ENCODE data around the gene INPP5B. TPM values are rescaled to one million over a fixed set of nuclear protein-coding genes. Genes with fewer than 3 reads are reported as not detected.
A peak's percentile ranks its signal among the peaks of the same experiment; 100 is the strongest.

Gene INPP5B
- total and polyA plus RNA-seq, 2 of the 13 experiments (the other 11 are each of a cell fraction or from before 2014, with no cell fraction given) = 9.0 to 9.8 TPM

GRCh38 chr1:37862330-37862729 is 84.5 kb downstream of the INPP5B start:
- Histone ChIP-seq H3K79me2 (ENCODE audit: insufficient read depth, low read length) (peaks cover 16% of the 10 kb centered on the region), H2AFZ (ENCODE audit: low read length) (no peak overlapping the region), H3K27ac (ENCODE audit: extremely low read length, insufficient read depth, low read length) (peak overlapping the region; percentile 22), H3K9ac (ENCODE audit: insufficient read depth, low read depth, low read length) (no peak overlapping the region), H3K4me1 (ENCODE audit: insufficient read depth, low read length) (peaks cover 27% of the 10 kb centered on the region), H3K36me3 (replicated peaks in 1 of 2; ENCODE audit: control insufficient read depth in 1 of 2, insufficient read depth in 2 of 2, low read length in 2 of 2) (peaks cover 5 to 17% of the 10 kb centered on the region in 2 experiments; a peak in 4 of 5 replicates), H3K4me2 (ENCODE audit: low read depth, low read length) (no peak overlapping the region), H3K9me3 (ENCODE audit: low read length) (no peaks in the 10 kb centered on the region), H4K20me1 (ENCODE audit: insufficient read depth, low read length) (no peaks in the 10 kb centered on the region), H3K4me3 (replicated peaks in 1 of 3; ENCODE audit: insufficient read depth in 1 of 3, low read depth in 2 of 3, low read length in 3 of 3) (no peak overlapping the region), H3K27me3 (ENCODE audit: control insufficient read depth in 1 of 2, insufficient read depth in 2 of 2, low read length in 2 of 2) (peaks cover 0 to 5% of the 10 kb centered on the region in 2 experiments; a peak in 1 of 5 replicates)
- peak; percentile 28 for FAIRE-seq
- ChIA-PET CTCF (ENCODE audit: low intra/inter-chr PET ratio, low total read pairs) (no interaction called here), POLR2A (interaction anchor here (1.0 to 1.9 kb wide), 3 partner anchors 30 to 172 kb away, joined by 3 to 5 read pairs (median 5); partner anchors contain the start of gene YRDC)
- 27% methylated on average over 3 of the region's 3 CpGs for WGBS (ENCODE audit: low lambda C conversion rate)
- peak; percentile 69 for DNase-seq (ENCODE audit: low spot score)
- in situ Hi-C loops (cut with HindIII; ENCODE audit: extremely low pct_ligation_motif_present, low pct_unique_long_range_greater_than_20kb) (no loop called here), intact Hi-C loops (cut with micrococcal nuclease; ENCODE audit: unreplicated experiment) (no loop called here)
- ATAC-seq = no peak
- no TSS peak for BruUV-seq (replicated peaks)
- peak; percentile 91 for TF ChIP-seq CEBPB (IDR thresholded peaks at IDR 0.05; ENCODE audit: borderline replicate concordance, low read depth, low read length)
- no peak for TF ChIP-seq TRAFD1 (CRISPR knock-in tag; IDR thresholded peaks at IDR 0.05; ENCODE audit: borderline replicate concordance)
- TF ChIP-seq FOXA3 (CRISPR knock-in tag; IDR thresholded peaks at IDR 0.05) = peak; percentile 69
- TF ChIP-seq CENPT (CRISPR knock-in tag; IDR thresholded peaks at IDR 0.05; ENCODE audit: low read depth) = no peak
- TF ChIP-seq HDAC6 (IDR thresholded peaks at IDR 0.05; ENCODE audit: low read depth, low read length) = no peak
- no peak for TF ChIP-seq CHD2 (IDR thresholded peaks at IDR 0.05; ENCODE audit: low read depth, low read length)
- TF ChIP-seq ELF1 (CRISPR knock-in tag; IDR thresholded peaks at IDR 0.05) = no peak
- 0 out of 2 replicates have a peak, but pooled peaks have one; percentile 20 for TF ChIP-seq ARID5B (CRISPR knock-in tag; IDR thresholded peaks at IDR 0.05)
- peak; percentile 56 for TF ChIP-seq GATAD2A (CRISPR knock-in tag; IDR thresholded peaks at IDR 0.05)
- TF ChIP-seq PRDM4 (CRISPR knock-in tag; IDR thresholded peaks at IDR 0.05; ENCODE audit: borderline replicate concordance) = no peak
- peak; percentile 44; the same call in 1 of the 2 replicates for TF ChIP-seq RARA (CRISPR knock-in tag; IDR thresholded peaks at IDR 0.05)
- no peak for TF ChIP-seq TMF1 (CRISPR knock-in tag; IDR thresholded peaks at IDR 0.05; ENCODE audit: low read depth)
- TF ChIP-seq ZMYM4 (CRISPR knock-in tag; IDR thresholded peaks at IDR 0.05) = no peak
- no peak for TF ChIP-seq CREB1 (IDR thresholded peaks at IDR 0.05)
- TF ChIP-seq CREB1 (CRISPR knock-in tag; IDR thresholded peaks at IDR 0.05) = peak; percentile 32
- peak; percentile 13; the same call in 1 of the 2 replicates for TF ChIP-seq FOSL2 (CRISPR knock-in tag; IDR thresholded peaks at IDR 0.05)
- TF ChIP-seq SYNCRIP (IDR thresholded peaks at IDR 0.05; ENCODE audit: insufficient read depth, low read depth, low read length) = no peak
- peak; percentile 52 for TF ChIP-seq FOXA1 (IDR thresholded peaks at IDR 0.05)
- TF ChIP-seq FOXA1 (CRISPR knock-in tag; IDR thresholded peaks at IDR 0.05) = peak; percentile 71
- TF ChIP-seq MAFF (IDR thresholded peaks at IDR 0.05; ENCODE audit: low read depth, low read length) = peak; percentile 62
